Fibroblast of upper back skin (primary cell): ENCODE results near the gene MEGF8.

Experiments
- DNase-seq: peaks from one replicate; pipeline ENCODE4 v3.0.0-alpha.2; 2013

MEGF8 gene

DNA sequence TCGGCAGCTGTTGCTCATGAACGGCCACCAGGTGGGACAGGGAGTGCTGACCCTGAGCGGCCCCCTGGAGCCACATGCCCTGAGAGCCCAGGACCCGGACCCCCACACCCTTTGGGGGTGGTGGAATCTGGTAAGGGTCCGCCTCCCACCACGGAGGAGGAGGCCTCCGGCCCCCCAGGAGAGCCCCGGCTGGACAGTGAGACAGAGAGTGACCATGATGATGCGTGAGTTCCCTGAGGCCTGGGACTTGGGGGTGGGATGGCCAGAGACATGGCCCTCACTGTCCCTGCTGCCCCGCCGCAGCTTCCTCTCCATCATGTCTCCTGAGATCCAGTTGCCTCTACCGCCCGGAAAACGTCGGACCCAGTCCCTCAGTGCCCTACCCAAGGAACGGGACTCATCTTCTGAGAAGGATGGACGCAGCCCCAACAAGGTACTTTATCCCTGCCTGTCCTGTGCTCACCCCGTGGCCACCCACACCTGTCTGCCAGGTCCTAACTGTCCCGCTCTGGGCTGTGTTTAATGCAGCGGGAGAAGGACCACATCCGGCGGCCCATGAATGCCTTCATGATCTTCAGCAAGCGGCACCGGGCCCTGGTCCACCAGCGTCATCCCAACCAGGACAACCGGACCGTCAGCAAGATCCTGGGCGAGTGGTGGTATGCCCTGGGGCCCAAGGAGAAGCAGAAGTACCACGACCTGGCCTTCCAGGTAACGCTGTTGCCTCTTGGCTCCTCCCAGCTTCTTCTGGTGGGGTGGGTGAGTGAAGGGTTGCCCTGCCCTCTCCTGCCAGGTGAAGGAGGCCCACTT is 38.2 kb upstream of the MEGF8 start:
- no peak for DNase-seq

DNA sequence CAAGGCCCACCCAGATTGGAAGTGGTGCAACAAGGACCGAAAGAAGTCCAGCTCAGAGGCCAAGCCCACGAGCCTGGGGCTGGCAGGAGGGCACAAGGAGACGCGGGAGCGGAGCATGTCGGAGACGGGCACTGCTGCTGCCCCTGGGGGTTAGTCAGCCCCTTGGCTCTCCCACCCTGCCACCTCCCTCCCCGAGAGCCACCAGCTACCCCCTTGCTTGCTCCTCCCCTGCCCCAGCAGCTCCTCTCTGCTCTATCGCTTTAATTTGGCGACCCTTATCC is 37.7 kb upstream of the MEGF8 start:
- no peak for DNase-seq

DNA sequence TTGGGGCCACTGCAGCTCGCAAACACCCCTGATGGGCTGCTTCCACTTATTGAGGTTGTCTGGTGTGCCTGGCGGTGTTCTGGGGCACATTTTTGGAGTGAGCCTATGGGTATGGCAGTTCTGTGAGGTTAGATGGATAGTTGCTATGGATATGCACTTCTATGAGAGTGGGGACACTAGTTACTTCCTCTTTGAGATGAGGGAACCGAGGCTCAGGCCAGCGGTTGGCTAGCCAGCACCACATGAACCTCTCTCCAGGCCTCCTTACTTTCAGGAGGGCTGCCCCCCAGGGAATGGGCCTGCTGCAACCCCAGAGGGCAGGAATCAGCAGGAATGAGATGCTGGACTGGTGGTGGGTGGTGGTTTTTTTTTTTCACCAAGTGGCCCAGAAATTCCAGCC is 37.0 kb upstream of the MEGF8 start:
- no peak for DNase-seq

DNA sequence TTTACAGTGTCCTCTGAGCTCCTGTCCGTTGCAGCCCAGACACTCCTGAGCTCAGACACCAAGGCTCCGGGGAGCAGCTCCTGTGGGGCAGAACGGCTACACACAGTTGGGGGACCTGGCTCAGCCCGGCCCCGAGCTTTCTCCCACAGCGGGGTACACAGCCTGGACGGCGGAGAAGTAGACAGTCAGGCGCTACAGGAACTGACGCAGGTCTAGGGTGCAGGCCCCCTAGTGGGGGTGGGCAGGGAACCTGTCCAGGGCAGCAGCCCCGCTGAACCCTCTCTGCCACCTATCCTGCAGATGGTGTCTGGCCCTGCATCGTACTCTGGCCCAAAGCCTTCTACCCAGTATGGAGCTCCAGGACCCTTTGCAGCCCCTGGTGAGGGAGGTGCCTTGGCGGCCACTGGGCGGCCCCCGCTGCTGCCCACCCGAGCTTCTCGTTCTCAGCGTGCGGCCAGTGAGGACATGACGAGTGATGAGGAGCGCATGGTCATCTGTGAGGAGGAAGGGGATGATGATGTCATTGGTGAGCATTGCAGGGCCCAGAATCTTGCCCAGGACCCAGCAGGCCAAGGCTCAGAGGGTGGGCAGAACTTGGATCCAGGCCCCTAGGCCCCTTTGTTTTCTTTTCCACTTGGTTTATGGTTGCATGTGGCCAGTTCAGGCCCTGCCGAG is 36.4 kb upstream of the MEGF8 start:
- no peak for DNase-seq

DNA sequence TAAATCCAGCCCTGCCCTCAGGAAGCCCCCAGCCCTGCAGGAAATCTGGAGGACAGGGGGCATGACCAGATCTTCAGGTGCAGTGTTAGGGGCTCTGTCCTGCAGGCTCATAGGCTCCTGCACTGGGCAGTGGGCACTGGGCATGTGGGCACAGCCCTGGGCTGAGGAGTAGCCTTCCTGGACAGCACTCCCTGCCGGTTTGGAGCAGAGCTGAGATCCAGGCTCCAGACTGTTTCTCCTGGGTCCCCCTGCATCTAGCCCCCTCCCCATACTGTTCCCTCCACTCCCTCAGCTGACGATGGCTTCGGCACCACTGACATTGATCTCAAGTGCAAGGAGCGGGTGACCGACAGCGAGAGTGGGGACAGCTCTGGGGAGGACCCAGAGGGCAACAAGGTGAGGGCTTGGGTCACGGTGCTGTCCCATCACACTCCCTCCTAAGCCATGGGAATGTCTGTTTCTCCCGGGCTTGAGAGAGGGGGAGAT is 35.8 kb upstream of the MEGF8 start:
- no peak for DNase-seq

DNA sequence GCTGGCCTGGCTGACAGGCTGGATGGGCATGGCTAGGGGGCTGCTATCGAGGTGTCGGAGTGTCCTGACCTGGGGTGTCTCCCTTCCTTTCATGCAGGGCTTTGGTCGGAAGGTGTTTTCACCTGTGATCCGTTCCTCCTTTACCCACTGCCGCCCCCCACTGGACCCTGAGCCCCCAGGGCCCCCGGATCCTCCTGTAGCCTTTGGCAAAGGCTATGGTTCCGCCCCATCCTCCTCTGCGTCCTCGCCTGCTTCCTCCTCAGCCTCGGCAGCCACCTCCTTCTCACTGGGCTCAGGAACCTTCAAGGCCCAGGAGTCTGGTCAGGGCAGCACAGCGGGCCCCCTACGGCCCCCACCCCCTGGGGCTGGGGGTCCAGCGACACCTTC is 35.3 kb upstream of the MEGF8 start:
- DNase-seq = no peak

DNA sequence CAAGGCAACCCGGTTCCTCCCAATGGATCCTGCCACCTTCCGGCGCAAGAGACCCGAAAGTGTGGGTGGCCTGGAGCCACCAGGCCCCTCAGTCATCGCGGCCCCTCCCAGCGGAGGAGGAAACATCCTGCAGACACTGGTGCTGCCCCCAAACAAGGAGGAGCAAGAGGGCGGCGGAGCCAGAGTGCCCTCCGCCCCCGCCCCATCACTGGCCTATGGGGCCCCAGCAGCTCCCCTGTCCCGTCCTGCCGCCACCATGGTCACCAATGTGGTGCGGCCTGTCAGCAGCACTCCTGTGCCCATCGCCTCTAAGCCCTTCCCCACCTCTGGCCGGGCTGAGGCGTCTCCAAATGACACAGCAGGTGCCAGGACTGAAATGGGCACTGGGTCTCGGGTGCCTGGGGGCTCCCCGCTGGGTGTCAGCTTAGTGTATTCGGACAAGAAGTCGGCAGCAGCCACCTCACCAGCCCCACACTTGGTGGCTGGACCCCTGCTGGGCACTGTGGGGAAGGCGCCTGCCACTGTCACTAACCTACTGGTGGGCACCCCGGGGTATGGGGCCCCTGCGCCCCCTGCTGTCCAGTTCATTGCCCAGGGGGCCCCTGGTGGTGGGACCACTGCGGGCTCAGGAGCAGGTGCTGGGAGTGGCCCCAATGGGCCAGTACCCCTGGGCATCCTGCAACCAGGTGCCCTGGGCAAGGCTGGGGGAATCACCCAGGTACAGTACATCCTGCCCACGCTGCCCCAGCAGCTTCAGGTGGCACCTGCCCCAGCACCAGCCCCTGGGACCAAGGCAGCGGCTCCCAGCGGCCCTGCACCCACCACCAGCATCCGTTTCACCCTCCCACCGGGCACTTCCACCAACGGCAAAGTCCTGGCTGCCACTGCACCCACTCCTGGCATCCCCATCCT is 34.7 kb upstream of the MEGF8 start:
- no peak for DNase-seq

DNA sequence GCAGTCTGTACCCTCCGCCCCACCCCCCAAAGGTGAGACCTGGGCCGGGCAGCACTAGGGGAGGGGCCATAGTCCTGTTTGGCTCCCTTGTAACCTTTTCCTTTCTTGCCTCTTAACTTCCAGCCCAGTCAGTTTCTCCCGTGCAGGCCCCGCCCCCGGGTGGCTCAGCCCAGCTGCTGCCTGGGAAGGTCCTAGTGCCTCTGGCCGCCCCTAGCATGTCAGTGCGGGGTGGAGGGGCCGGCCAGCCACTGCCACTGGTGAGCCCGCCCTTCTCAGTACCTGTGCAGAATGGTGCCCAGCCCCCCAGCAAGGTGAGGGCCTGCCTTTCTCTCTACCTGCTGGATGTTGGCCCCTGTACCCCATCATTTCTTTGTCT is 34.0 kb upstream of the MEGF8 start:
- no peak for DNase-seq

DNA sequence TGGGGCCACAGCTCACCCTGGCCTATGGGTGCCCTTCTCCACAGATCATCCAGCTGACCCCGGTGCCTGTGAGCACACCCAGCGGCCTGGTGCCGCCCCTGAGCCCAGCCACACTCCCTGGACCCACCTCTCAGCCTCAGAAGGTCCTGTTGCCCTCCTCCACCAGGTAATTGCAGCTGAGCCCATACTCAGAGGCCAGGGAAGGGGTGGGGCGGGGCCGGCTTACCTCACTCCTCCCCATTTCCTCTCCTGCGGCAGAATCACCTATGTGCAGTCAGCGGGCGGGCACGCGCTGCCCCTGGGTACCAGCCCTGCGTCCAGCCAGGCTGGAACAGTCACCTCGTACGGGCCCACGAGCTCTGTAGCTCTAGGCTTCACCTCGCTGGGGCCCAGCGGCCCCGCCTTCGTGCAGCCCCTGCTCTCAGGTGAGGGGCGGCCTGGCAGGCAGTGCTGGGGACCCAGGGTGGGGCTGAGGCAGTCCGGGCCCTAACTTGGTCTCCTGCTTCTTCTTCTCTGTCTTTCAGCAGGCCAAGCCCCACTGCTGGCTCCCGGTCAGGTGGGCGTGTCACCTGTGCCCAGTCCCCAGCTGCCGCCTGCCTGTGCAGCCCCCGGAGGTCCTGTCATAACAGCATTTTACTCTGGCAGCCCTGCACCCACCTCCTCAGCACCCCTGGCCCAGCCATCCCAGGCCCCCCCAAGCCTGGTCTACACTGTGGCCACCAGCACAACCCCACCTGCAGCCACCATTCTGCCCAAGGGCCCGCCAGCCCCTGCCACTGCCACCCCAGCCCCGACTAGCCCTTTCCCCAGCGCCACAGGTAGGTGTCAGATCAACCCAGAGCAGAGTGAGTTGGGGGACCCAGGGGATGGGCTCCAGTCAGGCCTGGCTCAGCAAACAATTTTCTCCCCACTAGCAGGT is 33.1 kb upstream of the MEGF8 start:
- no peak for DNase-seq

DNA sequence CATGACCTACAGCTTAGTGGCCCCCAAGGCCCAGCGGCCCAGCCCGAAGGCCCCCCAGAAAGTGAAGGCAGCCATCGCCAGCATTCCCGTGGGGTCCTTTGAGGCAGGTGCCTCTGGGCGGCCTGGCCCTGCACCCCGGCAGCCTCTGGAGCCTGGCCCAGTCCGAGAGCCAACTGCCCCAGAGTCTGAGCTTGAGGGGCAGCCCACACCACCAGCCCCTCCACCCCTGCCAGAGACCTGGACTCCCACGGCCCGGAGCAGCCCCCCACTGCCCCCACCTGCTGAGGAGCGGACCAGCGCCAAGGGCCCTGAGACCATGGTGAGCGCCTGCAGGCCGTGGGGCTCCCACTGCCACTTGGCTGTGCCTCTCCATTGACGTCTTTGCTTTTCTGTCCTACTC is 32.5 kb upstream of the MEGF8 start:
- DNase-seq = no peak

DNA sequence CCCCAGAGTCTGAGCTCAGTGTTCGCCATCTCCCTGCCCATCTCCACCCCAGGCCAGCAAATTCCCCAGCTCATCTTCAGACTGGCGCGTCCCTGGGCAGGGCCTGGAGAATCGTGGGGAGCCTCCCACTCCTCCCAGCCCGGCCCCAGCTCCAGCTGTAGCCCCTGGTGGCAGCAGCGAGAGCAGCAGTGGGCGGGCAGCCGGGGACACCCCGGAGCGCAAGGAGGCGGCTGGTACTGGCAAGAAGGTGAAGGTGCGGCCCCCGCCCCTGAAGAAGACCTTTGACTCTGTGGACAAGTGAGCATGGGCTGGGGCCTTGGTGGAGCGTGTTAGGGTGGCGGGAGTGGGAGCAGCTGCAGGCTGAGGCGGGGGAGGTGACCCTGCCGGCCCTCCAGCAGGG is 31.9 kb upstream of the MEGF8 start:
- no peak for DNase-seq

DNA sequence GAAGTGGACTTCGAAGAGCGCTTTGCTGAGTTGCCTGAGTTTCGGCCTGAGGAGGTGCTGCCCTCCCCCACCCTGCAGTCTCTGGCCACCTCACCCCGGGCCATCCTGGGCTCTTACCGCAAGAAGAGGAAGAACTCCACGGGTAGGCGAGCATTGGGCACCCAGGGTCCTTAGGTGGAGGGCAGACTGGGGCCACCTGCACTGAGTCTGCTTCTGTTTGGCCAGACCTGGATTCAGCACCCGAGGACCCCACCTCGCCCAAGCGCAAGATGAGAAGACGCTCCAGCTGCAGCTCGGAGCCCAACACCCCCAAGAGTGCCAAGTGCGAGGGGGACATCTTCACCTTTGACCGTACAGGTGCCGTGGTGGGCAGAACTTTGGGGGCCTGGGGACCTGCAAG is 31.5 kb upstream of the MEGF8 start:
- no peak for DNase-seq

DNA sequence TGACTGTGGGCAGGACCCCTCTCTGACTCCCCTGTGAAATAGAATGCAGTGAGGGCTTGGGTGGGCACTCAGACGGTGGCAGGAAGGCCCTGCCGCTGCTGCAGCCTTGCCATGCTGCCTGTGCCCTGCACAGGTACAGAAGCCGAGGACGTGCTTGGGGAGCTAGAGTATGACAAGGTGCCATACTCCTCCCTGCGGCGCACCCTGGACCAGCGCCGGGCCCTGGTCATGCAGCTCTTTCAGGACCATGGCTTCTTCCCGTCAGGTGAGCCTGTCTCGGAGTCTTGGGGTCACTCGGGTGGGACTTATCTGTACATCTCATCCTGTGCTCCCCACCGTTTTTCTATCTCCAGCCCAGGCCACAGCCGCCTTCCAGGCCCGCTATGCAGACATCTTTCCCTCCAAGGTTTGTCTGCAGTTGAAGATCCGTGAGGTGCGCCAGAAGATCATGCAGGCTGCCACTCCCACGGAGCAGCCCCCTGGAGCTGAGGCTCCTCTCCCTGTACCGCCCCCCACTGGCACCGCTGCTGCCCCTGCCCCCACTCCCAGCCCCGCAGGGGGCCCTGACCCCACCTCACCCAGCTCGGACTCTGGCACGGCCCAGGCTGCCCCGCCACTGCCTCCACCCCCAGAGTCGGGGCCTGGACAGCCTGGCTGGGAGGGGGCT is 30.8 kb upstream of the MEGF8 start:
- DNase-seq = no peak

DNA sequence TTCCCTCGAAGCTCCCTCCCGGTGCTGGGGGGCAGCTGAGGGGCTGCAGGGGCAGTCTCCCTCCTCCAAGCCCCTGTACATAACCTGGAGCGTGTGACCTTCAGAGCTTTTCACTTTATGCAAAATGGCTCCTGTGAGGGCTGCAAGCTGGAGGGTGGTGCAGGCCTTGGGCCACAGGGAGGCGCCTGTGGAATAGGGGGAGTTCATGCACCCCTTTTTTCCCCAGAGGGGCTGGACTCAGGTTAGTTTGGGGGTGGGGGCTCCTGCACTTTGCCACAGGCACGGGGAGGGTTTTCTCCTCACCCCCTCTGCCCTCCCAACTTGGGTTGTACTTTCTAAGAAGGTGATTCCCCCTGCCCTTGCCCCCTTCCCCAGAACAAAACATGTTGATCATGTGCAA is 30.1 kb upstream of the MEGF8 start:
- DNase-seq = no peak

DNA sequence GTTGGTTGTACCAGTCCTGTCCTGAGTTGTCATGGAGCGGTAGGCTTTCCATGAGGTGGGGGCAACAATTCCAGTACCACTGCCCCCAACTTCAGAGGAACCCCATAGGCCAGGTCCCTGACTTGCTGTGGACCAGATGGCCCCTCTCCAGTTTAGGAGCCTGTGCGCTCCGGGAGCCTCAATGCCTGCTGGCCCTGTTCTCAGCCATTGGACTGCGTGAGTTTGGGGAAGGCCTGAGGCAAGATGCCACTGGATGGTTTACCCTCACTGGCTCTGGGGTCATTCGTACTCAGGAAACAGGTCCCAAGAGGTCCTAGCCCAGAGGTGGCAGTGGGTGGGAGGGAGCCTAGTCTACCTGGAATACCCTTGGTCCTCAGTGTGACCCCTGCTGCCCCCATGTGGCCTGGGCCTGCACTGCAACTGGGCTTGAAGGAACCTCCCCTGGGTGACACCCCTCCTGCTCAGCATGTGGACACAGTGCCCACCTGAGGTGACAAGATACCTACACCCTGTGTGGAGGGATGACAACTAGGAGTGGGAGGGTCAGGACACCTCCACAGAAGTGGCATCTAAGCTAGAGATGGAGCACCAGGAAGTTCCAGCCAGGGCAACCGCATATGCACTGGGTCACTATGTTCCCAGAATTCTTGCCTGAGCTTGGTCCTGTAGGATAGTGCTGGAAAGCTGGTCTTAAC is 29.5 kb upstream of the MEGF8 start:
- peak; percentile 59 for DNase-seq

DNA sequence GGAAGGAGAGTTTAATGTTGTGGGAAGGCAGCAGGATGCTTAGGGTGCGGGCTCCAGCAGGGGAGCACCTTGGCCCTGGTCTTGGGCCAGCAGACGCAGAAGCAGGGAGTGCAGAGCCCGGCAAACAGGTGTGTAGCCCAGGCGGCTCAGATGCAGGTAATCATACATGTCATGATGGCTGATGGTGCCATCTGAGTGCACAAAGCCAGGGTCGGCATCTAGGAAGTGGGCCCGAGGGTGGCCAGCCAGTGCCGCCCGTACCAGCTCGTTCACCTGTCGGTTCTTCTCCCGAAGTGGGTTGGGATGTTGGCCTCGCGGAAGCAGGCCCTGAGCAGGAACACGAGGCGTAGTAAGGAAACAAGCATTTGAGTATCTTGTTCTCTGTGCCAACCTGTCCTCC is 28.4 kb upstream of the MEGF8 start:
- DNase-seq = no peak

DNA sequence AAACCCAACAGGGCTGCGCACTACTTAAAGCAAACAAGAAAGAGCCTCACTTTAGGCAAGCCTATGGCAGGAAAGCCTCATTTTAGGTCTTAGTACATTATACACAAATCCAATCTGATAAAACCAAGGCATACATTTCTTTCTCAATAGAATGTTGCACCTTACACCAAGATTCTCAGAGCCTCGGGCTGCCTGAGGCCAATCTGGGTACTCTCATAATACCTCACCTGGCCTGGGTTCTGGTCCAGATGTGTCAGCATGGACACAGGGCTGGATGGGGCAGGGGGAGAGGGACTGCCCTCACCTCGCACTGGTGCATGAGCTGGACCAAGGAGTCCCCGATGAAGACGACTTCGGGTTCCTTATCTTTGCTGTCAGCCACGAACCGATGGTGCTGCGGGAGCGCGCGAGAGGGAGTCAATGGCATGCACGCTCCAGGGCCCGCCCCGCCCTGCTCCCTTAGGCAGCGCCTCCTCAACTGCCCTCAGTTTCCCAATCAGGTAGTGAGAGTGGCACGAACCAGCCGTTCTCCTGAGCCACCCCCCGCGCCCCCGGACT is 23.7 kb upstream of the MEGF8 start, which contains the start of gene PRR19:
TSS of gene PRR19 (plus strand) at position 487 of the 558 bp plus-strand sequence. CDS start 7,453 bp downstream, outside the sequence.
- DNase-seq = no peak

DNA sequence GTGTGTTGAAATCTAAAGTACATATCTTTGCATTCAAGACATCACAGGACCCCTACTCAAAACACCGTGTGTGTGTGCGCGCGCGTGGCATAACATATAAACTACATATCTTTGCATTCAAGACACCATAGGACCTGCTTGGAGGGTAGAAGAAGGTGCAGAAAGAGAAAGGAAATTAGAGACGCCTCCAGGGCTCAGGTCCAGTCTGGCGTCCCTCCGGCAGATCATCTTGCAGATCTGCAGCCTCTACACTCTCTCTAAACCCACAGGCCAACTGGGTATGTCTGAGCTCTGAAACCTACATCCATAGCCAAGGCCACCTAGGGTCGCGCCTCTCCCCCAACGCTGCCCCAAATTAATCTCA is 22.4 kb upstream of the MEGF8 start:
- DNase-seq = no peak

DNA sequence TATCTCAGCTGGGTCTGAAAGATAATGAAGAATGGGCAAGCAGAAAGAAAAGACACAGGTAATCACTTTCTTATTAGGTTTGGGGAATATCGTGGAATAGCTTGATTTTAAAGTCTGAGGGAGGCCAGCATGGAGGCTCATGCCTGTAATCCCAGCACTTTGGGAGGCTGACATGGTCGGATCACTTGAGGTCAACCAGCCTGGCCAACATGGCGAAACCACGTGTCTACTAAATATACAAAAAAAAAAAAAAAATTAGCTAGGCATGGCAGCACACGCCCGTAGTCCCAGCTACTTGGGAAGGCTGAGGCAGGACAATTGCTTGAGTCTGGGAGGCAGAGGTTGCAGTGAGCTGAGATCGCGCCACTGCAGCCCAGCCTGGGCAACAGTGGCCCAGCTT is 21.6 kb upstream of the MEGF8 start:
- no peak for DNase-seq

DNA sequence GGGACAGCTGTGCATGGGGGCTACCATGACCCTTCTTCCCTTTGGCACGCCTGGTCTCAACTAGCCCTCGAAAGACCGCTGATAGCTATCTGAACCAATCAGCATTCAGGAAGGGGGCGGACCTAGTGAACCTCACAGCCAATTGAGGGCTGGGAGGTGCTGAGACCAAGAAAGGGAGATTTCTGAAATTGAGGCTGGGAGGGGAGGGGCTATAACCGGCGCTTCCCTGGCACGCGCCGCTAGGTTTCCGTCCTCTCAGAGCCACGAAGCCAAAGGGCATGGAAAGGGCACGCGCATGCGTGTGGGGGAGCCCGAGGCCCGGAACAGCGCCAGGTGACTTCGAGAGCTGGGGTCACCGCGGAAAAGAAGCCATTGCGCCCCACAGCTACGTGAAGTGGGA is 18.8 kb upstream of the MEGF8 start:
- no peak for DNase-seq

DNA sequence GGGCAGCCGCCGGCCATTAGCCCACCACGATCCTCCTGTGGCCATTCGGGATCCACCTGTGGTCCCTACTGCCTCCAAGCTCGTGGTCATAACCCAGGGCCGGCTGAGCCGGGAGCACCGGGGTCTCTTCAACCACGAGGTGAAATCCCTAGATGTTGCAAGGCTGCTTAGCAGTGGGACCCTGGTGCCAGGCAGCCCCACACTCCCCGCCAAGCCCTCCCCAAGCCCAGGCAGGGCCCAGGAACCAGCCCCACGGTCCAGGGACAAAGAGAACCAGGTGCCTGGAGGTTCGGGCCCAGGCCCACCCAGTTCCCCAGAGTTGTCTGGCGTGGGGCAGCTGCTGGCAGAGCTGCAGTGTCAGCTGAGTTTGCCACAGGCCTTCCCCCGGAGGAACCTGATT is 15.7 kb upstream of the MEGF8 start:
- no peak for DNase-seq
